NCI-H2227 (cell line): Measurements from ENCODE around the gene SCN4B.

Experiments
- DNase-seq: peaks from one replicate; lab custom pipeline; 2025; ENCODE audit not compliant: unreplicated experiment; lab: John Stamatoyannopoulos, UW

SCN4B gene

DNA sequence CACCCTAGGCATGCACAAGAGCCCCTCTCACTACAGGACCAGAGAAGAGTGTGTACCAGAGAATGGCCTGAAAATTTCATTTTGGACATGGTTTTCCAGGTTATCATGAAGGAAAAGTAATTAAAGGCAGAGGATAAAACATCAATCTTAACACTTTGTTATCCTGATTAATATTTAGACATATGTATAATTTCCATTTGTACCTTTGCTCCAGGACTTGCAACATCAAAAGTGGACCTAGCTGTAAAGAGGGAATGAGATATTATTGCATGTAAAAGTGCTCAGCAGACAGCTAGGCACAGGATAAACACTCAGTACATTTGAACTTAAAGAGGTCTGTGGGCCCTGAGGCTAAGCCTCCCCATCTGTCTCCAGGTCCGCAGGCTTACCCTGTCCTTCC, 2.0 kb upstream of the SCN4B start:
- no peak for DNase-seq

DNA sequence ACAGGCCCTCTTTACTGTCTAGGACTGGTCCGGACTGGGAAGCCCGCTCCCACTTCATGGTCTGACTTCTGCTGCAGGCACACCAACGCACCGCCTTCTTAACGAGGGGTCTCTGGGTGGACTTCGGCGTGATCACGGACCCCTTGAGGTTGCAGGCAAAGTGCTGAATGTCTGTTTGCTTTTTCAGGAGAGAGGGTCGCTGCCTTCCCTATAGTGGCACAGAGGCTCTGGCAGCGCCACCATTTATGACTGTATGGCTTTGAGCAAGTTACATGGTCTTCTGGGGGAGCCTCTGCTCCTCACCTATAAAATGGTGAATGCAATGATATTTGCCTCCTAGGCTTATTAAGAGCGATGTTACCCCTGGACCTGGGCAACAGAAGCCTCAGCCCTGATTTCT, 1.4 kb upstream of the SCN4B start:
- no peak for DNase-seq

DNA sequence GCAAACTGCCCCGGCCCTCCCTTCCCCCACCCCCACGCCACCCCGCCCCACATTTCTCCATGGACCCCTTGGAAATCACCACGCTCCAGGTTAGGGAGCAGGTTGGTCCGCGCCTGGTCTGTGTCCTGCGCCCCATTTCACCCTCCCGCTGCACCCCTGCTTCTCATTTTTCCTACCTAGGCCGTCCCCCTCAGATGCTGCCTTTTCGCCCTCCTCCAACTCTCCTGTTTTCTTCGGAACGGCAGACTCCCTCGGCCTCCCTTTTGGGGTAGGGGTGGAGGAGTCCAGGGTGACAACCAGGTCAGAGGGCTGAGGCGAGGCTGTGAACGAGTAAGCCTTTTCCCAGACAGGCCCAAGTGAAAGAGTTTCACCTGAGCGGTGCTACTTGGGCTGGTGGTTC, 893 bp upstream of the SCN4B start:
- DNase-seq = no peak

DNA sequence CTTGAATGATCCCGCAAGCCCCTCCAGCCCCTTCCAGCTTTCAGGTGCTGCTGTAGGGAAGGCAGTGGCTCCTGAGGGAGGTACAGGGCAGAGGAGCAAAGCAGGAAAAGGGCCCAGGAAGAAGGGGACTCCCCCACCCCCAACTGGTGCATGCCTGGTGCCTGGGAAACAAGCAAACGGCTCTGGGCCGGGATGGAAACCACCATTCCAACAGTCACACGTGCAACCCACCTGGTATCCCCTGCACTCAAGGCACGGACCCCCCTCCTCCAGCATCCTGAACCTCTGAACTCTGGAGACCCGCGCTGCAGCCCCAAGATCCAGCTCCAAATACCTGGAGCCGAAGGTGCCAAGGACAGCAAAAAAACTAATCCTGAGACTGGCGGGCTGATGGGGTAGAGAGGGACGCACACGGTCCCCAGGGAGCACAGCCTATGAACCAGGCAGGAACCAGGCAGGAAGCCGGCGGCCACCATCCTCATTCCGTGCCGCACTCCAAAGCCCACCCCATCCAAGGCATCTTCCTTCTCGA, 537 bp downstream of the SCN4B start:
- DNase-seq = no peak

DNA sequence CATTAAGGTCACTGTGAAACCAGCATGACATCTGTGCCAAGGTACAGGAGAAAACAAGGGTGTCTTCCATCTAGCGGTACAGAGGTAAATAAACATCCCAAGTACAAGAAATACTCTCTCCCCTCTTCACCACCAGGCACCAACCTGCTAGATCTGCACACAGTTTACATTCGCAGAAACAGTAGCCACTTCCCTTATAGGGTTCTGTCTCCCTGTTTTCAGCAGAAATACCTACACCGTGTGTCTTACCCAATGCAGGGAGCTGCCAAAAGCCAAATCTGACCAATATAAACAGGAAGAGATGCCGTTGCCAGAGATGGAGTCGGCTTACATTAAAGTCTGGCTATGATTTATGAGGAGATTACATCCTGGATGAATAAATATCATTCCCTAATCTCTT, 1.2 kb downstream of the SCN4B start:
- no peak for DNase-seq

DNA sequence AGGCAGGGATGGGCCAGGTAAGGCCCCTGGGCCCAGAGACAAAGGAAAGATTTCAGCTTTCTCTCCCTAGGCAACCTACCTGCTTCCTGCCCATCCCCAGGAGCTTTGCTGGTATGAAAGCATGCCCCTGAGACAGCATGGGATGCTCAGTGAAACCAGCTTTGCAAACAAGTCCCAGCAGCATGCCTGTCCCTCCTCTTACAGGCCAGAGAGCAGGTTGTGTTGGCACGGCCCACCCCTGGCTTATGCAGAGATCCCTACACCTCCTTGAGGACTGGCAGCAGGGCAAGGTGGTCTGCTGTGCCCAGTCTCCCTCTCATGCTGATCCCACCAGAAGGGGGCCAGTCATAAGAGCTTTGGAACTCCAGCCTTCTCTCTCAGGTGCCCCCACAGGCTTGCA, 3.1 kb downstream of the SCN4B start:
- DNase-seq = no peak

DNA sequence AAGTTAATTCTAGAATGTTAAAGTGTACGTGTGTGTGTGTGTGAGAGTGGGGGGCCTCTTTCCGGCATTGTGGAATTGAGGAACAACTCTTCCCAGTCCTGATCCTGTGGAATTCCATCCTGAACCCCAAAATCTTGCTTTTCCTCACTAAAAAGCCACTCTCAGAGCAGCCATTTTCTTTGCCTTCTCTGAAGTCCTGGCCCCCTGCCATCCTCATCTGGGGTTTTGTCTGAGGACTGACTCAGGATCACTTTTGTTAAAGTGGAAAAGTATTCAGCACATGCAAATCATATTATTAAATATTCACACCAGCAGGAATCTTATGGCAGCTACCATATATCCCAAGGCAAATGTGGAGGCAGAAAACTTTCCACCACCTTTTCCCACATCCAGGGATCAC, 3.8 kb downstream of the SCN4B start:
- DNase-seq = no peak

DNA sequence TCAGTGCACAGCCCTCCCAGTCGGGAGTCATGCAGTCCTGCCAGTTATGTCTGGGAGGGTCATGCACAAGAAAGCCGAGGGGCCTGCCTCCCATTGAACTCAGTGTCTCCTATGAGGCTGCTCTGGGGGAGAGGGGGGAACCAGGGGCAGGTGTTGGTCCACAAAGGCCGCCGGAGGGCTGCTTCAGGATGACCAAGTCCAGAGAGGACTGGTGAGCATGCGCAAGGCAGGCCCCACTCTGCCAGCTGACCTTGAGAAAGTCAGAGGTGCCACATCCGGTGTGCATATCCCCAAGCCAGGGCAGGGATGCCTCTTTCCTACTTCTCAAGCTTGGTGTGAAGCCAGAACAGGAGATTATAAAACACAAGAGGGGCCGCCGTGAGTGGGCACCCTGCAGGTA, 4.4 kb downstream of the SCN4B start:
- no peak for DNase-seq

DNA sequence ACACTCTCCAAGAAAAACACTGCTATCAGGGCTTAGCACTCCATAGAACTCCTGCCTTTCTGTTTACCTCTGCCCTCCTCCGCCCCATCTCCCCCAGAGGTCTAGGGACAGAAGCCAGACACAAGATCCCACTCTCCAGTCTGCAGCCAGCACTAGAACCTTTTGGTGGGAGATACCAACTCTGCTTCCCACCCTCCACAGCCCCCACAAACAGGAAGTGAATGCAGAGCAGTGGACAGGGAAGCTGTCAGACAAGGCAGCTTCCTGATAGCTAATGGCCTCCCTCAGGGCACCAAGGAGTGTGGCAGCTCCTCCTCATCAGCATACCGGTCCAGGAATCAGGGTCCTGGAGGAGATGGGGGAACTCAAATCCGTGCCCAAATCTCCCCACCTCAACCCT, 5.1 kb downstream of the SCN4B start:
- no peak for DNase-seq

DNA sequence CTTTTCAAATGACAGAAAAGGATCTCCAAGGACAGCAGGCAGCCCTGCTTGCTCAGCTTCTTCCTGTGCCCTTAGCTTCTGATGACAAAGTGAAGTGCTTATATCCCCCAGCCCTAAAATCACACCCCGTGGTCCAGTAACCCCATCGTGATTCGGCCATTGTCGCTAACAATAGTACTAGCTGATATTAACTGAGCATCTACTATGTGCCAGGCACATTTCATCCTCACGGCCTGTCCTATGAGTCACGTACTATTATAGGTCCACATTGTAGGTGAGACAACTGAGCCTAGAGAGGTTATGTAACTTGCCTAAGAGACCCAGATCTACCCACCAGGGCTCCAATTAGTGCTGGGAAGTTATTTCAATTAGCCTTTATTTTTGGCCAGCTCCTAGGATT, 6.1 kb downstream of the SCN4B start:
- no peak for DNase-seq

DNA sequence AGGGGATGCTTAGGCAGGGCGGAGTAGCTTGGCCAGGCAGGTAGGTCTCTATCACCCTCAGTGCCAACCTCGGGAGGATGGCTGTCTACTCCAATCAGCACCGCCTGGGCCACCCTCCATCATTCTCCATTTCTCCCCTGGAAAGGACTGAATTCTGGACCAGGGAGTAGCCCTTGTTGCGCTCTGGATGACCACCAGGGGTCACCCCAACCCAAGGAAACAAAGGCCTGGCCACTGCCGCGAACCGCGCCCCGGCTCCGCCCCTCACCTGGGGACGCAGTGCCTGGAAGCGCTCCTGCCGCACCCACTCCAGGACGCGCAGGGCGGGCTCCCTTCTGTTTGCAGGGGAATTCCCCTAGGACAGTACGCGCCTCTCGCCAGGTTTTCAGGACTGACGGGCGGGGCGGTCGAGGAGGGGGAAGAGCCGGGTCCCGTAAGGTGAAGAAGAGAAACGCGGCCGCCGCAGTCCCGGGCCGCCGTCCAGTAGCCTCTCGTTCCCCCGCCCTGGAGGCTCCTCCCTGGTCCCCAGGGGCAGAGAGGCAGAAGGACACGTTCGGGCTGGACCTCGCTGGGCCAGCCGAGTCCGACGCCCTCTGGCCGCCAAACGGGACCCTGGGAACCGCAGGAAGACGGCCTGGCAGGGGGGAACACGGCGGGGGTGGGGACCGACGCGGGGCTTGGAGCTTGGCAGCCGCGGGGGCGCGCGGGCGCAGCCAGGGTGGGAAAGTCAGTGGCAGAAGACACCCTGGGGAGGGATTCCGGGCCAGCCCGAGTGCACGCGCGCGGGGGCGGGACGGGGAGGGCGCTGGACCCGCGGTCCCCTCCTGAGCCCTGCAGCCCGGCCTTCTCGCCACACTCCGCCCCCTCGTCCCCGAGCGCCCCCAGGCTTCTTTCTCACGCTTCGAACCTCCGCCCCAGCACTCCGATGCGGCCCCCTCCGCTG, 7.1 kb downstream of the SCN4B start:
- DNase-seq = peak; percentile 88

DNA sequence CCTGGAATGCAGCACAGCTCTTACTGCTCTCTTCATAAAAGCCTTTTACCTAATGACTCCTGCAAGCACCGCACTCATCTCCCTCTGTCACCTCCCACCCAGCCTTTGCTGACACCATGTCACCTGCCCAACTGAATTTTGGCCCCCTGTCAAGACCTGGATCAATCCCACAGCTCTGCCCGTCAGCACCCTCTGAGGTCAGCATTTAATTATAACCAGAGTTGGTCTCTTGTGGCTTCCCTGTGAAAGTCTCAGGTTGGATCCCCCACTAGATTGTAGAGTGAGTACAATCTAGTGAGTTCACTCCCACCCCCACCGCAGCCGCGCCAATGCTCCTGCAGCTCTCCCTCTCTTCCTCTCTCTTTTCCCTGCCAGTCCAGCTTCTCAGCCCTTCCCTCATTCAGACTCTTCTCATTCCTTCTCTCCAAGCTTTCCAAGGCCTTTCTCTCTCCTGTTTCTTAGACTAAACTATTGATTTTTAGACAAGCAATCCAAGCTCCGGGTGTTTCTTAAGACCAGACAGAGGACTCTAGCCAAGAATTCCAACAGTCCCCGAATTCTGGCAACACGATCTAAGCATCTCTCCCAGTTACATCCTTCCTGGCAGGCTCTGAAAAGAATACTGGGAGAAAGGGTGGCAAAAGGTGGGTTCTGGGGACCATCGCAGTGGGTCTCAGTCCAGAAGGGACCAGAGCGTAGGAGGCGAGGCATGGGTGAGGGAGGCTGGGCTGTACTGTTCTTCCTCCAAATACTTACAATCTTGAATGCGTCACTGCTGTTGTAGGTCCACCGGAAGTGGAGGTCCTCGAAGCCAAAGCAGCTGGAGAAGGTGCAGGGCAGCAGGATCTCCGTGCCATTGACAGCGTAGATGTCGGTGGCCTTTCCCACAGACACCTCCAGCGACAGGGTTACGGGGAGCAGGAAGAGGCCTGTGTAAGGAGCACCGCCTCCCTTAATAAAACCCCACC, 8.0 kb downstream of the SCN4B start:
- peak; percentile 41 for DNase-seq

DNA sequence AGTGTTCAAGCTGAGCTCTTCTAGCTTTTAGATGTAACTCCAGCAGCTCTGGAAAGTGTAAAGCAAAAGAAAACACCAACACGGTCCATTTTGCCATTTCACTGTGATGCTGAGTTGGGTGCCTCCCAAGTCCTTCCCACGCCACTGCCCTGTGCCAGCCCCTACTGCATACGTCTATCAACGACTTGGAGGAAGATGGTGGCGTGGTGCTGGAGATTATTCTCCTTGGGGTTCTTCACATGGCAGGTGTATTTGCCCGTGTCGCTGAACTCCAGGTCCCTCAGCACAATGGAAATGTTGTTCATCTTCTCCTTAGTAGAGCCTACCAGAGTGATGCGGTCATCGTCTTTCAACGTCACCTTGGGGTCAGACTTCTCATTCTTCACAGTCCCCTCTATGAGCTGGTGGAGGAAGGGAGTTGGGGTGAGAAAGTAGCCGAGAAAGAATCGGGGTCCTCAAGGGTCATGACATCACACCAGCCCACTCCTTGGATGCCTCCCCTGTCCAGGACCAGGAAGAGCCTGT, 8.9 kb downstream of the SCN4B start:
- no peak for DNase-seq

DNA sequence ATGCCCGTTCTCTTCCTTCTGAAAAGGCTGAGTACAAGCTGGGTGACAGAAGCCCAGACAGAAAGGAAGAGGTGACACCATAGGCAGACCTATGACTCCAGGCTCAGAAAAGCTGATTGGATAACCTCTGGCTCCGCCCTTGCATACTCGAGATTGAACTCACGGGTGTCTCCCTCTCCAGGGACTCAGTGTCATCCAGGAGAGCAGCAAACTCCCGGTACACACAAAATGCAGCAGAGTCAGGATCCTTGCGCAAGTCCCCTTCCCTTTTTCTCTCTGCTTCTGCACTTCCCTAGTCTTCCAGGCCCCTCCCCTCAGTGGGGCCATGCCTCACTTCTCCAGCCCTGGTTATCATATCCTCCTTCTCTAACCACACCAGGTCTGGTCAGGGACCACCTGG, 9.8 kb downstream of the SCN4B start:
- no peak for DNase-seq

DNA sequence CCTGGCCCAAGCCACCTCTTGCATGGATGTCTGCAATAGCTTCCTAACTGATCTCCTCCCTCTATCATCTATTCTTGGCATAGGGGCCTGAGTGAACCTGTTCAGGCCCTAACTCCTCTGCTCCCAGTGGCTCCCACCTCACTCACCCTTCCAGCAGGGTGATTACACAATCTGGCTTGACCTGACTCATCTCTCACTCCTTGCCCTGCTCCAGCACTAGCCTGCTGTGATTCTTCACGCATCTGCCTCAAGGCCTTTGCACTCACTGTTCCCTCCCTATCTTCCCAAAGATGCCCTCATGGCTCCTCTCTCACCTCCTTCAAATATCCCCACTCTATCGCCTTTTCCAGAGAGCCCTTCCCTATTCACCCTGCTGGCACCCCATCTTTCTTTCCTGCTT, 10.5 kb downstream of the SCN4B start:
- DNase-seq = no peak

DNA sequence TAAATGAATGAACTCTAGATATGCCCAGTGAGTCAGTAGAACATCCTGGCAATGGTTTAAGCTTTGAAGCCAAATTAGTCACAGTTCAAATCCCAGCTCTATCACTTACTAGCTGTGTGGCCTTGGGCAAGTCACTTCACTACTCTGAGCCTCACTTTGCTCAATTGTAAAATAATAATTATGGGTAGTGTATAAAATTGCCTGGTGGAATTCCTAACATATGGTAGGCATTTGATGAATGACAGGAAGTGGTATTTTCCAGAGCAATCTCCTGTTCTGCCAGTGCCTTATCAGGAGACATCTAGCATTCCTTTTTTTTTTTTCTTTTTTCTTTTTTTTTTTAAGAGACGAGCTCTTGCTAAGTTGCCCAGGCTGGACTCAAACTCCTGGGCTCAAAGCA, 13.0 kb downstream of the SCN4B start:
- no peak for DNase-seq

DNA sequence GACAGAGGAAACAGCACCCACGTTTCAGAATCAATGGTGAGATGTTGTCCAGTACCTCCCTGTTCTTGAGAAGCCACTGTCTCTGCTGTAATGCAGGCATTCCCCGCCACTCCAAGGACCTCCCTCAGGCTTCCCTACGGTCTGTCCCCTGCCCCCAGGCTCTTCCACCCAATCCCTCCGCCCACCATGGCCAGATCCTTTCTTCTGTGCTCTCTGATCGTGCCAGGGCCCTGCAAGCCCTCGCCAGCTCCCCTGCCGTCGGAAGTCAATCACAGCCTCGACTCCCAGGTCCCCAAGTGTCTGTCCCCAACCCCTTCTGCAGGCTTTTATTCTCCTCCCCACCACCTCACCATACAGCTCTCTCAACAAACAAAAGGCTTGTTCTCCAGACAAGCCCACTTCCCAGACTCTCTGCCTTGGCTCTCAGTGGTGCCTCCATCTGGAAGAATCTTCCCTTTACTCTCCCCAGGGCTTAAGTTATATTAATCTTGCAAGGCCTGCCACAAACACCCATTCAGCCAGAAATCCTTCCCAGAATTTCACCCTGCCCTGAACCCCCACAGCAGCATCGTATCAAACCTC, 13.7 kb downstream of the SCN4B start:
- DNase-seq = no peak

DNA sequence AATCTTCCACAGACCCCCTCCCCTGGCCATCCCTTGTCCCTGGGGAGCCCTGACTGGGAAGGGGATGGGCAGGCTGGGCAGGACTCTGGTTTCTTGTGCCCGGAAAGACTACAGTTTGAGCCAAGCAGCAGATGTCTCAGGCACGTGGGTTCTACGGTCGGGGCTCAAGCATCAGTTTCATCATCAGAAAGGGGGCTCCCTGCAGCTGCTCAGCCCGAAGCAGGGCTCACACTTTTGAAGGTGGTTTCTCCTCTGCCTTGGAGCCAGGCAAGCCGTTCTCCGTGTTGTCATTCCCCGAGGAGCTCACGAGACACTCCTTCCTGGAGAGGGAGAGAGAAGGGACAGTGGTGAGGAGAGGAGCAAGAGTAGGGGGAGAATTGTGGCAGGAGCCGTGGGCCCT, 15.8 kb downstream of the SCN4B start:
- DNase-seq = no peak

DNA sequence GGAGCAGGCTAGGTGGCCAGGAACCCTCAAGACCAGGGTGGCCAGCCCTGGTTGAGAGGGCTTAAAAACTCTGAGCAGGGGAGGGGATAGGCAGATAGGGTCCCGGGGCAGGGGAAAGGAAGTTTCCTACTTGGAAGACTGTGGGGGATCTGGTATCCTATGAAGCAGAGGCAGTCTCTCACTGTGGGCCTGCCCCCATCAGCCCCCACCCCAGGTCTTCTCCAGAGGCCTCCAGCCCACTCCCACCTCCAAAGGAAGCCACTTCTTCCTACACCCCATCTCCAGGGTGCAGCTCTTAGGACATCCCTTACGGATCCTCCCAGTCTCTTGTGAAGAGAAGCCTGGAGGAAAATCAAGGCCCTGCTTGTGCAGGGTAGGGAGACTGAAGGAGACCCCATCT, 16.3 kb downstream of the SCN4B start:
- DNase-seq = no peak

DNA sequence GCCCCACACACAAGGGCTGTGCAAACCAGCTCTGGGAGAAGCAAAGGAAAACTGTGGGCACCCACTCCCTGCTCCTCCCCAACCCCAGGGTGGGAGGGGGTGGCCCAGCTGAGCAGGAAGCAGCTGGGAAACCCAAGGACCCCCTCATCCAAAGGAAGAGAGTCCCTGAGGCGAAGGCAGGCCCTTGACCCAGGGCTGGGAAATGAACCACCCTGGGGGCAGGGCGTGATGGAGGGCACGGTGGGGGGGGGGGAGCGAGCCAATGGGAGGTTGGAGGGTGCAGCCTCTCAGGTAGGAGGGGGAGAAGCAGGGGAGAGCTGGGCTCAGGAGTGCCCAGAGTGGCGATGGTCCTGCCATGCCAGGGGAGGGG, 16.8 kb downstream of the SCN4B start:
- DNase-seq = no peak
